Measurements from ENCODE around the gene CDA.

Gene CDA

GRCh38 chr1:20648438-20648837, 59.5 kb downstream of the CDA start:
- no peak for DNase-seq (ENCODE audit: low read depth in 2 of 2)

DNA sequence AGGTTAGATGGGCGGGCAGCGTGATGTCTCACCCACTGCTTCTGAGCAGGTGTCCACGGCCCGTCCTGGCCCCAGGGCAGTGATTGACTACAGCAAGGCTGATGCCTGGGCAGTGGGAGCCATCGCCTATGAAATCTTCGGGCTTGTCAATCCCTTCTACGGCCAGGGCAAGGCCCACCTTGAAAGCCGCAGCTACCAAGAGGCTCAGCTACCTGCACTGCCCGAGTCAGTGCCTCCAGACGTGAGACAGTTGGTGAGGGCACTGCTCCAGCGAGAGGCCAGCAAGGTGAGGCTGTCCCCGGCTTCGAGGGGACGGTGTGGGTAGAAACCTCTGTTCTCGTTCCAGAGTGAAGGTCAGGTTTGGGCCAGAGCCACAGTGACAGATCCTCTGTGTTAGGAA, 60.0 kb downstream of the CDA start:
- no peak for DNase-seq (ENCODE audit: low read depth in 2 of 2)

DNA sequence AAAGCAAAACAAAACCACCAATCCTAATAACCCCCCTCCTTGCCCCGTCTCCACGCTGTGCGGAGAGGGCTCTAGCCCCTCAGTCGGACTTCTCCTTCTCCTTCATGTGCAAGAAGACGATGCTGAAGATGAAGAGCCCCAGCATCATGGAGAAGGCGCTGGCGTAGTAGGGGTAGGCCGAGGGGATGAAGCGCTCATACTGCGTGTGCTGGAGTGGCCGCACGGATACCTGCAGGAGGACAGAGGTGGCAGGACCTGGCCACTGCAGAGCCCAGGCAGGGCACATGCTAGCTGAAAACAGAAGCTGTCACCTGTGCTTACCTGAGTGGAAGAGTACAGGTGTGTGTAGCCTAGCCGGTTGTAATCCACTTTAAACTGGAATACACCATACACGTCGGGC, 63.4 kb downstream of the CDA start:
- DNase-seq (ENCODE audit: low read depth in 2 of 2) = no peak

DNA sequence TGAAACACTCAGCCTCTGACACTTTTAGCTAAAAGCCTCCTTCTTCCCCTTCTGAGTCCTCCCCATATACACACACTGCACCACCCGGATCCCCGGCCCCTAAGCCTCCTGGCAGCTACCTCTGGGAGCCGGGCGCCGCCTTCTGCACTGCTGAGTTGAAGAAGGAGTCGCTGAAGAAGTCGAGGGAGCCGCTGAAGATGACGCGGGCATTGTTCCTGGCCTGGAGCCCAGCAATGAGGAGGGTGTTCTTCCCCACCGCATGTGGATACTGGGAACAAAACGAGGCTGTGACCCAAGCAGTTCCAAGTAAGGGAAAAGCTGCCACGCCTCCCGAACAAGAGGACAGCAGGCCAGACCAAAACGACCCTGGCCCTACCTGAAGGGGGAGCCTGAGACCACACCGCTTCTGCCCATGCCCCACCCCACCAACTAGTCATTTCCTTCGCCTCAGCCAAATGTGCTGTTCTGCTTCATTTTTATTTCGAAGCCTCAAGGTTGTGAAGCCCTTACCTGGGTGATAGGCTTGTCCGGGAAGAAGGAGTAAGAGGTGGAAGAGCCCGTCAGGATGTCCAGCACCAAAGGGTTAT, 65.3 kb downstream of the CDA start:
- no peak for DNase-seq (ENCODE audit: low read depth in 2 of 2)

- DNase-seq (ENCODE audit: low read depth in 2 of 2) = no peak
These were observed 68.1 kb downstream of the CDA start for GRCh38 chr1:20657024-20657423.

GRCh38 chr1:20658166-20658915, 69.4 kb downstream of the CDA start:
- no peak for DNase-seq (ENCODE audit: low read depth in 2 of 2)

GRCh38 chr1:20660363-20660762, 71.5 kb downstream of the CDA start:
- DNase-seq (ENCODE audit: low read depth in 2 of 2) = no peak

GRCh38 chr1:20660847-20661206, 71.9 kb downstream of the CDA start:
- no peak for DNase-seq (ENCODE audit: low read depth in 2 of 2)

GRCh38 chr1:20661207-20662109, 72.6 kb downstream of the CDA start, which contains the start of gene DDOST:
Gene DDOST (minus strand): TSS chr1:20661369. CDS start chr1:20661350, 19 bp downstream.
- DNase-seq (ENCODE audit: low read depth in 2 of 2) = peak; percentile 84 to 86

- no peak for DNase-seq (ENCODE audit: low read depth in 2 of 2)
These were observed 73.2 kb downstream of the CDA start for GRCh38 chr1:20662110-20662475.

DNA sequence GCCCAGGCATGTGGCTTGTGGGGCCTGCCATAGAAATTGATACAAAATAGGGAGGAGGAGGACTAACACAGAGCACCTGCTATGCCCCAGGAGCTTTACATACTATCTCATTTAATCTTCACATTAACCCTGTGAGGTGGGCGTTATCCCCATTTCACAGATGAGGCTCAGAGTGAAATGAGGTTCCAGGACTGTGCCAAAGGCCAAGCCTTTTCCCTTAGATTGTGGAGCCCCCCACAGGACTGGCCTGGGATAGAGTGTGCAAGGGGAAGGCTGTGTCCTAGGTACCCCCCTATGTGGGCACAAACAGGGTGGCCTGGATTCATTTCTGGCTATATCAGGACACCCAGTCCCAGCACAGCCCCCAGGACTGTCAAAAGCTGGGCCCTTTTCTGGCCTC, 74.5 kb downstream of the CDA start:
- DNase-seq (ENCODE audit: low read depth in 2 of 2) = no peak

DNA sequence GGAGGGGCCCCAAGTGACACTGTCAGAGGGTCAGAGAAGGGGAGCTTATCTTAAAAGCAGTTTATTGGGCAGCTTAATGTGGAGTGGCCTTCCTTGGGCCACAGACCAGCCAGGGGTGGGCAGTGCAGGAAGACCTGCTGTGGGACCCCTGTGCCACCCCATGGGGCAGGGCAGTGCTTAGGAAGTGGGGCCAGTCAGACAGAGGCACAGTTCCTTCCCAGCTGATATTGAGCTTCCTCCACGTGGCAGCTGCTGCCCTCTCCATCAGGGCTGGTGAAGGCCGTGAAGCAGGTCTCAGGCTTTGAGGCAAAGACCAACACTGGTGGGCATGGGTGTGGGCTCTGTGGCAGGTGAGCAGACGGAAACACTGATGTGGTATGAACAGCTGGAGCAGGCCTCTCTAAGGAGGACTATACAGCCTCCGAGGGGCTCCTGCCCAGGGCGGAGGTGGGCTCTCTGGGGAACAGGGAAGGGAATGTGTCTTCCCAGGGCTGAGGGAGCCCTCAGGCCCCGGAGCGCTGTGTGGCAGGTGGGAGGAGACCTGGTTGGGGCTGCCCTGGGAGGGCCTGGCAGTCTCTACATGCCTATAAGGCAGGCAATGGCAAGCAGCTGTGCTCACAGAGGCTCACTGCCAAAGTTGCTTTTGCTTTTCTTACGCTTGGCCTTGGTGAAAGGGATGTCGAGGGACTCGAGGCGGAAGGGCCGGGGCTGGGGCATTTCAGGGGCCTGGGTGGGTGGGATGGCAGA, 75.2 kb downstream of the CDA start:
- no peak for DNase-seq (ENCODE audit: low read depth in 2 of 2)

DNA sequence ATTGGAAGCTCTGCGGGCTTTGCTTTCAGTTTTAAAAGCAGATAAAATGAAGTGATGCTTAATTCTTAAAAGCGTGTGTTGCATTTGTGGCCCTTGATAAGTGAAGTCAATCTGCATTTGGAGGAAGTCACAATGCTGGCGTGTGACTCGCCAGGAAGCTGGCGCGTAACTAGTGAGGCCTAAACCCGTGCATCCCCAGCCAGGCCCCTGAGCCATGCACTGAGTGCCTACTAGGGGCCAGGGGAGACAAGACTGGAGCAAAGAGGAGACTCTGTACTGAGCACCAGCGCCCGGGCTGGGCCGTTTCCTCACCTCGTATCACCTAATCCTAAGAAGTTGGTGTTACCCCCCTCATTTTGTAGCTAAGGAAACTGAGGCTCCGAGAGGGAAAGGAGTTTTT, 76.8 kb downstream of the CDA start:
- no peak for DNase-seq (ENCODE audit: low read depth in 2 of 2)

DNA sequence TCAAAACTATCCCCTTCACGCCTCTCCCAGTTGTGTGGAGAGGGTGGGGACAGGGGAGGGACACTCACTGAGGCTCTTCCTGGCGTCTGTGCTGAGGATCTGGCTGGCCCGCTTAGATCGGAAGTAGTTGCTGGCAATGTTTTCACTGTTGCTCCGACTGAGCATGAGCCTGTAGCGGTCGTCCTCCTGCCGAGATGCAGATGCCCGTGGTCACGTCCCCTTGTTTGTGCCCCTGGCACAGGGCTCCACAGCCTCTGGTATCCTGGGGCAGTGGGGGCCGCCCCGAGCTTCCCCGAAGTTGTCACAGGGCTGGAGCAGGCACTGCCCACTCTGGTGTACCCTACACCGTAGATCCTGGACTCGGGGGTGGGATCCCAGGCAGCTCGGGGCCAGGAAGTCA, 77.2 kb downstream of the CDA start:
- no peak for DNase-seq (ENCODE audit: low read depth in 2 of 2)

DNA sequence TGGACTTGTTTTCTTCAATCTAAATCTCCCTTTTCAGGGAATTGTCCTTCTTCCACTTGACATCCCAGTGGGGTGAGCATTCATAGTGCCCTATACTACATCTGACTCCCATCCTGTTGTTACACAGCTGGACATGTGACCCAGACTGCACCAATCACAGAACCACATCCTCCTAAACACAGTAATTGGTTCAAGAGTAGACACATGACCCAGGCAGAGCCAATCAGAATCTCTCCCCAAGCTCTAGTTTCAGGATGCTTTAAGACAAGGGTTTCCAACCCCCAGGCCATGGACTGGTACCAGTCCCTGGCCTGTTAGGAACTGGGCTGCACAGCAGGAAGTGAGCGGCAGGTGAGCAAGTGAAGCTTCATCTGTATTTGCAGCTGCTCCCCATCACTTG, 77.9 kb downstream of the CDA start:
- DNase-seq (ENCODE audit: low read depth in 2 of 2) = no peak
